GM12892 (cell line): ENCODE measurements around the gene THOC6.

Experiments
- POLR2A ChIP-seq: IDR thresholded peaks from 2 replicates; pipeline ENCODE4 v1.6.1; 2011; ENCODE audit warnings: low read depth, low read length, control low read depth
- POLR2AphosphoS5 ChIP-seq: IDR thresholded peaks from 2 replicates; pipeline ENCODE4 v1.6.1; 2011; ENCODE audit warnings: low read depth, low read length, control low read depth
- TAF1 ChIP-seq: IDR thresholded peaks from 2 replicates; pipeline ENCODE4 v1.6.1; 2011; ENCODE audit warnings: low read depth, mild to moderate bottlenecking, control low read depth, low read length, borderline replicate concordance

DNA sequence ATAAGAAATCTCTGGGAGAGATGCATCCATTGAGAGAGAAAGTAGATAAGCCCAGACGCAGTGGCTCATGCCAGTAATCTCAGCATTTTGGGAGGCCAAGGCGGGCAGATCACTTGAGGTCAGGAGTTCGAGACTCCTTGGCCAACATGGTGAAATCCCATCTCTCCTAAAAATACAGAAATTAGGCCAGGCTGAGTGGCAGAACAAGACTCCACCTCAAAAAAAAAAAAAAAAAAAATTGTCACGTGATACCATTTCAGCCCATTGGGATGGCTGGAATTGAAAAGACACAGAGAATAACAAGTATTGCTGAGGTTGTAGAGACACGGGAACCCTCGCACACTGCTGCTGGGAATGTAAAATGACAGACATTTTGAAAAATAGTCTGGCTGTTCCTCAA is 38.7 kb downstream of the THOC6 start:
- TF ChIP-seq TAF1 (no peak), POLR2AphosphoS5 (no peak), POLR2A (no peak)
